ENCODE results near the gene KCNG2. TPM values are rescaled to one million over a fixed set of nuclear protein-coding genes. Genes with fewer than 3 reads are reported as not detected.

KCNG2 gene
- total RNA-seq, 6 experiments from 2014 or later: not detected

GRCh38 chr18:79792096-79792987 lies 5.4 kb upstream of the KCNG2 start:
- no peak overlapping the region for H3K4me3 ChIP-seq
- peaks cover 0 to 2% of the 10 kb centered on the region in 2 donors for H3K27me3 ChIP-seq
- H3K36me3 ChIP-seq: no peaks in the 10 kb centered on the region
- peak in 1 of 3 donors; percentile 50 for DNase-seq
- intact Hi-C loops (cut with DNase I): no loop called here
- WGBS (ENCODE audit: insufficient coverage, low coverage, low lambda C conversion rate, missing lambda C conversion rate): 58% methylated on average over 34 of the region's 46 CpGs
- no peak for ATAC-seq
- H3K9me3 ChIP-seq: no peaks in the 10 kb centered on the region
- TF ChIP-seq POLR2A (IDR thresholded peaks at IDR 0.05): no peak
- TF ChIP-seq, protein P1, sequence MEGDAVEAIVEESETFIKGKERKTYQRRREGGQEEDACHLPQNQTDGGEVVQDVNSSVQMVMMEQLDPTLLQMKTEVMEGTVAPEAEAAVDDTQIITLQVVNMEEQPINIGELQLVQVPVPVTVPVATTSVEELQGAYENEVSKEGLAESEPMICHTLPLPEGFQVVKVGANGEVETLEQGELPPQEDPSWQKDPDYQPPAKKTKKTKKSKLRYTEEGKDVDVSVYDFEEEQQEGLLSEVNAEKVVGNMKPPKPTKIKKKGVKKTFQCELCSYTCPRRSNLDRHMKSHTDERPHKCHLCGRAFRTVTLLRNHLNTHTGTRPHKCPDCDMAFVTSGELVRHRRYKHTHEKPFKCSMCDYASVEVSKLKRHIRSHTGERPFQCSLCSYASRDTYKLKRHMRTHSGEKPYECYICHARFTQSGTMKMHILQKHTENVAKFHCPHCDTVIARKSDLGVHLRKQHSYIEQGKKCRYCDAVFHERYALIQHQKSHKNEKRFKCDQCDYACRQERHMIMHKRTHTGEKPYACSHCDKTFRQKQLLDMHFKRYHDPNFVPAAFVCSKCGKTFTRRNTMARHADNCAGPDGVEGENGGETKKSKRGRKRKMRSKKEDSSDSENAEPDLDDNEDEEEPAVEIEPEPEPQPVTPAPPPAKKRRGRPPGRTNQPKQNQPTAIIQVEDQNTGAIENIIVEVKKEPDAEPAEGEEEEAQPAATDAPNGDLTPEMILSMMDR (IDR thresholded peaks at IDR 0.05): no peak
- peaks cover 0 to 7% (median 0%) of the 10 kb centered on the region in 4 donors for H3K4me1 ChIP-seq
- no peak overlapping the region for H3K27ac ChIP-seq

- WGBS (ENCODE audit: insufficient coverage, low coverage, low lambda C conversion rate, missing lambda C conversion rate): 57% methylated on average over 4 of the region's 4 CpGs
- intact Hi-C loops (cut with DNase I): no loop called here
These were observed 4.8 kb upstream of the KCNG2 start for GRCh38 chr18:79792988-79793355.

GRCh38 chr18:79794846-79795245 lies 2.9 kb upstream of the KCNG2 start:
- Histone ChIP-seq H3K4me3 (no peak overlapping the region), H3K9me3 (no peaks in the 10 kb centered on the region), H3K4me1 (peaks cover 0 to 15% (median 0%) of the 10 kb centered on the region in 4 donors), H3K36me3 (no peaks in the 10 kb centered on the region), H3K27ac (no peak overlapping the region), H3K27me3 (peaks cover 0 to 19% of the 10 kb centered on the region in 2 donors)
- no peak for TF ChIP-seq POLR2A (IDR thresholded peaks at IDR 0.05)
- TF ChIP-seq, protein P1 (IDR thresholded peaks at IDR 0.05): no peak
- no peak for ATAC-seq
- WGBS (ENCODE audit: insufficient coverage, low coverage, low lambda C conversion rate, missing lambda C conversion rate): 80% methylated on average over 7 of the region's 17 CpGs
- intact Hi-C loops (cut with DNase I): no loop called here
- DNase-seq: no peak

More at GRCh38 chr18:79792988-79793355, 4.8 kb upstream of the KCNG2 start:
- peaks cover 0 to 7% of the 10 kb centered on the region in 2 donors for H3K27me3 ChIP-seq
- no peaks in the 10 kb centered on the region for H3K36me3 ChIP-seq
- no peaks in the 10 kb centered on the region for H3K9me3 ChIP-seq
- no peak for TF ChIP-seq POLR2A (IDR thresholded peaks at IDR 0.05)
- TF ChIP-seq, protein P1 (IDR thresholded peaks at IDR 0.05): no peak
- no peak overlapping the region for H3K4me3 ChIP-seq
- peak in 1 of 3 donors; percentile 54 for DNase-seq
- no peak for ATAC-seq
- H3K27ac ChIP-seq: no peak overlapping the region
- H3K4me1 ChIP-seq: peaks cover 0 to 7% (median 0%) of the 10 kb centered on the region in 4 donors

DNA sequence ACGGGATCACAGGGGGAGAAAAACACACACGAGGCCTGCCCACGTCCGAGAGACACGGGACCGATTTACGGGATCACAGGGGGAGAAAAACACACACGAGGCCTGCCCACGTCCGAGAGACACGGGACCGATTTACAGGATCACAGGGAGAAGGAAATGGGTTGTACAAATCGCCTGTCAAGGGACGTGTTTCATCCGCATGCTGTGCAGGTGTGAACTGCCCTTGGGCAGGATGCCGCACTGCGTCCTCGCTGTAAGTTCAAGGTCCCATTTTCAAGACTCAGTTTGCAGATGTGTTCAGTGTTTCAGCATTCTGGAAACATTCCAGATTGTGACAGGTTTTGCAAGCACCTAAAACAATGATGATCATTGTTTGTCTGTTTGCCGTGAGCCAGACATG lies 2.3 kb upstream of the KCNG2 start:
- H3K27me3 ChIP-seq: peaks cover 0 to 19% of the 10 kb centered on the region in 2 donors
- H3K27ac ChIP-seq: no peak overlapping the region
- H3K4me3 ChIP-seq: no peak overlapping the region
- DNase-seq: peak in 1 of 3 donors; percentile 10
- intact Hi-C loops (cut with DNase I): no loop called here
- H3K9me3 ChIP-seq: no peaks in the 10 kb centered on the region
- no peak for ATAC-seq
- no peaks in the 10 kb centered on the region for H3K36me3 ChIP-seq
- peaks cover 0 to 15% (median 0%) of the 10 kb centered on the region in 4 donors for H3K4me1 ChIP-seq
- 85% methylated on average over 10 of the region's 19 CpGs for WGBS (ENCODE audit: insufficient coverage, low coverage, low lambda C conversion rate, missing lambda C conversion rate)
- TF ChIP-seq POLR2A (IDR thresholded peaks at IDR 0.05): no peak
- TF ChIP-seq, protein P1 (IDR thresholded peaks at IDR 0.05): no peak
